ENCODE measurements around the gene ICAM5. TPM values are rescaled to one million over a fixed set of nuclear protein-coding genes. Genes with fewer than 3 reads are reported as not detected.

The ICAM5 gene, protein sequence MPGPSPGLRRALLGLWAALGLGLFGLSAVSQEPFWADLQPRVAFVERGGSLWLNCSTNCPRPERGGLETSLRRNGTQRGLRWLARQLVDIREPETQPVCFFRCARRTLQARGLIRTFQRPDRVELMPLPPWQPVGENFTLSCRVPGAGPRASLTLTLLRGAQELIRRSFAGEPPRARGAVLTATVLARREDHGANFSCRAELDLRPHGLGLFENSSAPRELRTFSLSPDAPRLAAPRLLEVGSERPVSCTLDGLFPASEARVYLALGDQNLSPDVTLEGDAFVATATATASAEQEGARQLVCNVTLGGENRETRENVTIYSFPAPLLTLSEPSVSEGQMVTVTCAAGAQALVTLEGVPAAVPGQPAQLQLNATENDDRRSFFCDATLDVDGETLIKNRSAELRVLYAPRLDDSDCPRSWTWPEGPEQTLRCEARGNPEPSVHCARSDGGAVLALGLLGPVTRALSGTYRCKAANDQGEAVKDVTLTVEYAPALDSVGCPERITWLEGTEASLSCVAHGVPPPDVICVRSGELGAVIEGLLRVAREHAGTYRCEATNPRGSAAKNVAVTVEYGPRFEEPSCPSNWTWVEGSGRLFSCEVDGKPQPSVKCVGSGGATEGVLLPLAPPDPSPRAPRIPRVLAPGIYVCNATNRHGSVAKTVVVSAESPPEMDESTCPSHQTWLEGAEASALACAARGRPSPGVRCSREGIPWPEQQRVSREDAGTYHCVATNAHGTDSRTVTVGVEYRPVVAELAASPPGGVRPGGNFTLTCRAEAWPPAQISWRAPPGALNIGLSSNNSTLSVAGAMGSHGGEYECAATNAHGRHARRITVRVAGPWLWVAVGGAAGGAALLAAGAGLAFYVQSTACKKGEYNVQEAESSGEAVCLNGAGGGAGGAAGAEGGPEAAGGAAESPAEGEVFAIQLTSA
- 0.26 and 0.56 TPM in 2 replicates for total RNA-seq

DNA sequence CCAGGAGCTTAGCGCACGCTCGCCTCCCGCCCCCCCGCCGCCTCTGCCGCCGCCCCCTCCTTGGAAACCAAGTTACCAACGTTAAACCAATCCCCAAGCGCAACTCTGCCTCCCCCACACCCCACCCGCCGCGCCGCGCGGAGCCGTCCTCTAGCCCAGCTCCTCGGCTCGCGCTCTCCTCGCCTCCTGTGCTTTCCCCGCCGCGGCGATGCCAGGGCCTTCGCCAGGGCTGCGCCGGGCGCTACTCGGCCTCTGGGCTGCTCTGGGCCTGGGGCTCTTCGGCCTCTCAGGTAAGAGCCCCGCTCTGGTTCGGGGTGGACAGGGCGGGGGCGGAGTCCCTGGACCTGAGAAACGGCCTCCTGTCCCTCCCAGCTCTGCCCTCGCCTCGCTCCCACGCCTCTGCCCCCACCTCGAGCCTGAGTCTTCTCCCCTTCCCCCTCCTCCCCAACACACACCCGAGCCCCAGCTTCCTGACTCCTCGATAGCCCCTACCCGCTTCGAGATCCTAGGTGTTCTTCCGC is at the start of gene ICAM5:
Gene ICAM5, plus strand, starts transcription at position 117 of the 521 bp plus-strand sequence. Its CDS starts 92 bp downstream, at position 209.

GRCh38 chr19:10251792-10252694 is 37.7 kb upstream of the ICAM5 start, which contains the start of gene MRPL4:
MRPL4 (plus strand) TSS chr19:10252214; CDS start chr19:10252254, 40 bp downstream.

DNA sequence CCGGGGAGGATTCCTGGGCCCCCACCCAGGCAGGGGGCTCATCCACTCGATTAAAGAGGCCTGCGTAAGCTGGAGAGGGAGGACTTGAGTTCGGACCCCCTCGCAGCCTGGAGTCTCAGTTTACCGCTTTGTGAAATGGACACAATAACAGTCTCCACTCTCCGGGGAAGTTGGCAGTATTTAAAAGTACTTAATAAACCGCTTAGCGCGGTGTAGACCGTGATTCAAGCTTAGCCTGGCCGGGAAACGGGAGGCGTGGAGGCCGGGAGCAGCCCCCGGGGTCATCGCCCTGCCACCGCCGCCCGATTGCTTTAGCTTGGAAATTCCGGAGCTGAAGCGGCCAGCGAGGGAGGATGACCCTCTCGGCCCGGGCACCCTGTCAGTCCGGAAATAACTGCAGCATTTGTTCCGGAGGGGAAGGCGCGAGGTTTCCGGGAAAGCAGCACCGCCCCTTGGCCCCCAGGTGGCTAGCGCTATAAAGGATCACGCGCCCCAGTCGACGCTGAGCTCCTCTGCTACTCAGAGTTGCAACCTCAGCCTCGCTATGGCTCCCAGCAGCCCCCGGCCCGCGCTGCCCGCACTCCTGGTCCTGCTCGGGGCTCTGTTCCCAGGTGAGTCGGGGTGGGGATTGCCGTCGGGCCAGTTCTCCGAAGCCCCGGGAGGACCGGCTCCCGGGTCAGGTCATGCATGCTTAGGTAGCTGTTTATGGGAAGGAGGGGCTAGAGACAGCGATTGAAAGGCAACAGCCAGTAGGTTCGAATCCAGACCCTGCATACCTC is 18.9 kb upstream of the ICAM5 start, which contains the start of gene ICAM1:
Gene ICAM1, plus strand, starts transcription at position 505 of the 779 bp plus-strand sequence. Its CDS starts 40 bp downstream, at position 545.

GRCh38 chr19:10286803-10287737 is 2.7 kb upstream of the ICAM5 start, which contains the start of gene ICAM4:
ICAM4 (plus strand) TSS chr19:10286955; CDS start chr19:10287013, 58 bp downstream.

GRCh38 chr19:10309423-10309822 is 19.7 kb downstream of the ICAM5 start, which contains the start of gene ZGLP1:
ZGLP1 (minus strand) TSS chr19:10309815.

DNA sequence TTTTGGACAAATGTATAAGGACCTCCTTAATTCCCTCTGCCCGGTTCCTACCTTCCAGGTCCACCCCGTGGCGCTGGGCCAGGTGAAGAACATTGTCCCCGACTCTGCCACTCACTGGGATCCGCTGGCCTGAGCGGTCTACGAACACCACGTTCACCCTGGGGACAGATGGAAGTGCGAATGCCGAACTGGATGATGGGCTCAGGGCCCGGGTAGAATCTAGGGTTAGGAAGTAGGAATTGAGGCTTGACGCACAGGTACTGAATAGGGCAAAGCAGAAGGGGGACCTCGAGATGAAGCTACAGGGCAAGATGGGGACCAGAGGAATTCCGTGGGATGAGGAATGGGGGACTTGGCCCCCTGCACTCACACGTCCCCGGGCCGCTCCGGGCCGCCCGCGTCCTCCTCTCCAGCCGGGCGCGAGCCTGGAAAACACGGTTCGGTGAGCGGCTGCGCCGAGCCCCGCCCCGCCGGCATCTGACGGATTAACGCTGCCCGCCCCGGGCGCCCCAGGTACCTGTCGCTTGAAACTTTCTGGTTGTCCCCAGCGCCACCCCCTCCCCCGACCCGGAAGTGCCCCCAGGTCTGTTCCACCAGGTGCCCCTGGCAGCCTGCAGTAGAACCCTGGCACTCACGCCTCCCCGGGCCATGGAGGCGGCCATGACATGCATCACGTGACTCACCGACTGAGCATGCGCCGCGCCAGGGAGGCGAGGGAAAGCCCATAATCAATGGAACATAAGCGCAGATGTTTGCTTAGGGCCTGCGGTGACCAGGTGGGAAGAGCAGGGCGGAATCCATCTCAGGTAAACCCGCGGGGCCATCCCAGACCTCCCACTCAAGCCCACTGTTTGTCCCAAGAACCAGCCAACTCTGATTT is 25.8 kb downstream of the ICAM5 start, which contains the start of gene FDX2:
Gene FDX2, minus strand, starts transcription at position 681 of the 880 bp plus-strand sequence. Its CDS starts 19 bp downstream, at position 662.

GRCh38 chr19:10332965-10333757 is 43.4 kb downstream of the ICAM5 start, which contains the start of gene RAVER1:
RAVER1 (minus strand) TSS chr19:10333529; CDS start chr19:10333507, 22 bp downstream.

GRCh38 chr19:10339380-10339960 is 49.7 kb downstream of the ICAM5 start, which contains the start of gene ICAM3:
ICAM3 (minus strand) TSS chr19:10339624; CDS start chr19:10339614, 10 bp downstream.

Other genes with a start within 250 kb of the ICAM5 start
- 18.4 and 22.4 TPM in 2 replicates for gene SHFL, start 203.6 kb upstream of the ICAM5 start, total RNA-seq
- 0.13 and 0.25 TPM in 2 replicates for gene ANGPTL6, start 187.3 kb upstream of the ICAM5 start, total RNA-seq
- 17.3 and 26.7 TPM in 2 replicates for gene PPAN, start 183.6 kb upstream of the ICAM5 start, total RNA-seq
- 1.2 and 1.3 TPM in 2 replicates for gene P2RY11, start 178.3 kb upstream of the ICAM5 start, total RNA-seq
- gene EIF3G, start 170.1 kb upstream of the ICAM5 start, total RNA-seq: 294 and 341 TPM in 2 replicates
- 39.1 and 39.9 TPM in 2 replicates for gene DNMT1, start 95.0 kb upstream of the ICAM5 start, total RNA-seq
- gene S1PR2, start 58.6 kb upstream of the ICAM5 start, total RNA-seq: 9.1 and 9.4 TPM in 2 replicates
- 13.9 and 15.7 TPM in 2 replicates for gene MRPL4, start 37.7 kb upstream of the ICAM5 start, total RNA-seq
- gene ICAM1, start 18.8 kb upstream of the ICAM5 start, total RNA-seq: 1.3 and 4.9 TPM in 2 replicates
- gene ICAM4, start 3.0 kb upstream of the ICAM5 start, total RNA-seq: 0.13 and 0.62 TPM in 2 replicates
- 0.12 and 0.13 TPM in 2 replicates for gene ZGLP1, start 19.9 kb downstream of the ICAM5 start, total RNA-seq
- 19.3 and 19.7 TPM in 2 replicates for gene FDX2, start 26.1 kb downstream of the ICAM5 start, total RNA-seq
- gene RAVER1, start 43.6 kb downstream of the ICAM5 start, total RNA-seq: 5.5 and 5.7 TPM in 2 replicates
- gene ICAM3, start 49.7 kb downstream of the ICAM5 start, total RNA-seq: 15.2 and 21.5 TPM in 2 replicates
- 49.8 and 62.4 TPM in 2 replicates for gene TYK2, start 90.6 kb downstream of the ICAM5 start, total RNA-seq
- 183 and 233 TPM in 2 replicates for gene CDC37, start 113.6 kb downstream of the ICAM5 start, total RNA-seq
- 2.4 and 3.5 TPM in 2 replicates for gene PDE4A, start 130.6 kb downstream of the ICAM5 start, total RNA-seq
- 71.6 and 97.9 TPM in 2 replicates for gene KEAP1, start 213.4 kb downstream of the ICAM5 start, total RNA-seq
- gene S1PR5, start 227.5 kb downstream of the ICAM5 start, total RNA-seq: 4.1 and 6.2 TPM in 2 replicates

Measured in aortic smooth muscle cell (primary cell).